HG03175 (cell line): ENCODE data around the gene LINC01488.

Experiments
- ATAC-seq: cut with Tn5 transposase; IDR thresholded peaks from one replicate; pipeline ENCODE4 v1.9.1; 2021; ENCODE audit warnings: mild to moderate bottlenecking, moderate library complexity; ENCODE audit not compliant: unreplicated experiment

The LINC01488 gene

GRCh38 chr11:69490516-69490915, 9.1 kb downstream of the LINC01488 start:
- ATAC-seq = no peak

GRCh38 chr11:69491071-69492031, 9.9 kb downstream of the LINC01488 start:
- no peak for ATAC-seq

- ATAC-seq = no peak
Observed at GRCh38 chr11:69492201-69492991, 10.9 kb downstream of the LINC01488 start.

- no peak for ATAC-seq
Observed at GRCh38 chr11:69493931-69494821, 12.7 kb downstream of the LINC01488 start.

GRCh38 chr11:69494851-69495250, 13.4 kb downstream of the LINC01488 start:
- ATAC-seq = no peak

GRCh38 chr11:69495441-69496201, 14.2 kb downstream of the LINC01488 start:
- no peak for ATAC-seq

GRCh38 chr11:69496202-69496557, 14.7 kb downstream of the LINC01488 start:
- ATAC-seq = no peak

- ATAC-seq = no peak
Observed at GRCh38 chr11:69496631-69497220, 15.3 kb downstream of the LINC01488 start.

GRCh38 chr11:69497221-69497787, 15.8 kb downstream of the LINC01488 start:
- ATAC-seq = no peak

- no peak for ATAC-seq
Observed at GRCh38 chr11:69498614-69499175, 17.2 kb downstream of the LINC01488 start.

- no peak for ATAC-seq
Observed at GRCh38 chr11:69499186-69499917, 17.9 kb downstream of the LINC01488 start.

GRCh38 chr11:69499918-69500284, 18.4 kb downstream of the LINC01488 start:
- ATAC-seq = no peak

- no peak for ATAC-seq
Observed at GRCh38 chr11:69500285-69501120, 19.0 kb downstream of the LINC01488 start.

GRCh38 chr11:69501121-69501489, 19.6 kb downstream of the LINC01488 start:
- no peak for ATAC-seq

- ATAC-seq = no peak
Observed at GRCh38 chr11:69501891-69502860, 20.7 kb downstream of the LINC01488 start.

- no peak for ATAC-seq
Observed at GRCh38 chr11:69504127-69504526, 22.7 kb downstream of the LINC01488 start.
